K562 (cell line): ENCODE results near the gene TOR1B. TPM values are rescaled to one million over a fixed set of nuclear protein-coding genes. Genes with fewer than 3 reads are reported as not detected.
A peak's percentile ranks its signal among the peaks of the same experiment; 100 is the strongest.

Source experiments
- FOS ChIP-seq: IDR thresholded peaks from 3 replicates; pipeline ENCODE4 v1.6.1; 2011; ENCODE audit not compliant: insufficient read length; ENCODE audit errors: extremely low read depth
- FOXK2 ChIP-seq, 2 experiments: fragments of 450-650 bp; IDR thresholded peaks in 1 of 2; conservative IDR thresholded peaks in 1 of 2; 2 replicates each; pipeline ENCODE4 v1.6.1; 2016; ENCODE audit warnings: low read depth in 2 of 2, mild to moderate bottlenecking in 1 of 2
- FOXP4 ChIP-seq: sonication (generic); formaldehyde crosslinking; IDR thresholded peaks from 2 replicates; pipeline ENCODE4 v1.8.0; 2022; ENCODE audit warnings: mild to moderate bottlenecking, missing genetic modification reagents, borderline replicate concordance
- GTF2A2 ChIP-seq: IDR thresholded peaks from 2 replicates; pipeline ENCODE4 v1.6.1; 2016; ENCODE audit warnings: mild to moderate bottlenecking, missing genetic modification characterization, missing compliant biosample characterization
- ID3 ChIP-seq, 2 experiments: fragments of 250-450 bp in 1 of 2; fragments of 450-650 bp in 1 of 2; sonication (Bioruptor Pico) in 1 of 2; IDR thresholded peaks; 2 replicates each; pipeline versions ENCODE4 v1.6.1 to v1.8.0; 2016 to 2021; ENCODE audit warnings: mild to moderate bottlenecking in 2 of 2, moderate library complexity in 2 of 2, missing compliant biosample characterization in 1 of 2, missing genetic modification characterization in 1 of 2
- KAT2B ChIP-seq: IDR thresholded peaks from one replicate; pipeline ENCODE4 v1.6.1; 2012; ENCODE audit warnings: low read depth, mild to moderate bottlenecking, control low read depth, inconsistent platforms, low read length, moderate library complexity
- KDM5B ChIP-seq: fragments of 200-600 bp; sonication (generic); IDR thresholded peaks from 2 replicates; pipeline ENCODE4 v1.6.1; 2012; ENCODE audit warnings: low read depth, mild to moderate bottlenecking, moderate library complexity, low read length, control low read depth, inconsistent platforms; ENCODE audit not compliant: insufficient replicate concordance
- MAX ChIP-seq: sonication (generic); formaldehyde crosslinking; IDR thresholded peaks from 2 replicates; pipeline ENCODE4 v1.9.0; 2022; ENCODE audit warnings: mild to moderate bottlenecking, missing genetic modification reagents
- MEF2D ChIP-seq: conservative IDR thresholded peaks from 2 replicates; pipeline ENCODE4 v1.6.1; 2016; ENCODE audit warnings: low read depth, missing genetic modification characterization, missing compliant biosample characterization
- MNT ChIP-seq, 2 experiments: fragments of 450-650 bp; conservative IDR thresholded peaks; 2 replicates each; pipeline ENCODE4 v1.6.1; 2017; ENCODE audit warnings: mild to moderate bottlenecking in 2 of 2, moderate library complexity in 2 of 2
- MYBL2 ChIP-seq, 2 experiments: fragments of 450-650 bp in 1 of 2; sonication (generic) in 1 of 2; formaldehyde crosslinking in 1 of 2; IDR thresholded peaks; 2 replicates each; pipeline versions ENCODE4 v1.6.1 to v1.8.1; 2017 to 2022; ENCODE audit warnings: borderline replicate concordance in 1 of 2, inconsistent platforms in 1 of 2, low read depth in 1 of 2, mild to moderate bottlenecking in 1 of 2, missing genetic modification reagents in 1 of 2, moderate library complexity in 1 of 2
- PHF20 ChIP-seq: fragments of 450-650 bp; IDR thresholded peaks from 2 replicates; pipeline ENCODE4 v1.6.1; 2018; ENCODE audit not compliant: partially characterized antibody
- PML ChIP-seq: IDR thresholded peaks from 2 replicates; pipeline ENCODE4 v1.6.1; 2012; ENCODE audit warnings: low read length, inconsistent platforms
- POLR2B ChIP-seq: fragments of 450-650 bp; IDR thresholded peaks from 2 replicates; pipeline ENCODE4 v1.6.1; 2018; ENCODE audit warnings: low read depth; ENCODE audit not compliant: partially characterized antibody
- POLR2G ChIP-seq: fragments of 200-400 bp; formaldehyde crosslinking; IDR thresholded peaks from 2 replicates; pipeline ENCODE4 v1.6.1; 2017; ENCODE audit warnings: low read depth, mild to moderate bottlenecking, antibody characterized with exemption, low read length, moderate library complexity
- SMAD2 ChIP-seq: fragments of 150-350 bp; IDR thresholded peaks from 2 replicates; pipeline ENCODE4 v1.6.1; 2014; ENCODE audit warnings: low read depth, mild to moderate bottlenecking, low read length
- SMARCE1 ChIP-seq: fragments of 450-650 bp; IDR thresholded peaks from 2 replicates; pipeline ENCODE4 v1.7.1; 2016; ENCODE audit warnings: mild to moderate bottlenecking
- TAF1 ChIP-seq: IDR thresholded peaks from 2 replicates; pipeline ENCODE4 v1.6.1; 2011; ENCODE audit warnings: mild to moderate bottlenecking, low read length, moderate library complexity; ENCODE audit not compliant: insufficient read depth, control insufficient read depth, severe bottlenecking; ENCODE audit errors: extremely low read depth
- THAP7 ChIP-seq: fragments of 250-450 bp; sonication (Bioruptor Pico); IDR thresholded peaks from 2 replicates; pipeline ENCODE4 v1.5.0; 2021
- YY1 ChIP-seq, 3 experiments: IDR thresholded peaks; 2 replicates each; pipeline ENCODE4 v1.6.1; 2011; ENCODE audit warnings: low read length in 2 of 3, mild to moderate bottlenecking in 2 of 3, moderate library complexity in 2 of 3, borderline replicate concordance in 1 of 3, control low read depth in 1 of 3, low read depth in 1 of 3; ENCODE audit not compliant: insufficient read depth in 3 of 3, insufficient replicate concordance in 2 of 3, control insufficient read depth in 1 of 3, insufficient read length in 1 of 3; ENCODE audit errors: extremely low read depth in 1 of 3
- ZNF217 ChIP-seq: sonication (generic); formaldehyde crosslinking; IDR thresholded peaks from 2 replicates; pipeline ENCODE4 v1.8.0; 2022; ENCODE audit warnings: mild to moderate bottlenecking, missing genetic modification reagents
- polyA plus RNA-seq, 8 experiments: library from polyadenylated mRNA; depleted of rRNA in 4 of 8; stranded (reverse) in 5 of 8; unstranded in 3 of 8; fragments of >200 nt; fragmentation: Nextera tagmentation in 2 of 8; fragmentation: Illumina TruSeq in 1 of 8; extraction: Ambion mirVana in 2 of 8; extraction: Trizol in 1 of 8; gene quantifications; 2 replicates each; pipeline versions ENCODE4 v1.2.1 to v1.2.3, GENCODE V29; 2011 to 2014; ENCODE audit warnings: inconsistent platforms in 1 of 8, missing spikeins in 1 of 8
- total RNA-seq, 7 experiments: library from RNA; depleted of rRNA in 6 of 7; stranded (reverse); fragments of >200 nt in 6 of 7; fragmentation: Illumina TruSeq in 2 of 7; extraction: Trizol in 2 of 7; gene quantifications; 2 replicates each; pipeline versions ENCODE4 v1.2.1 to v1.2.3, GENCODE V29; 2011 to 2021; ENCODE audit warnings: low replicate concordance in 1 of 7

Gene TOR1B
- total and polyA plus RNA-seq, 9 of the 15 experiments (the other 6 are each of a cell fraction or from before 2014, with no cell fraction given), result 4.2 to 36.5 (median 24.6) TPM

- TF ChIP-seq FOS (no peak), MAX (CRISPR knock-in tag) (peak; percentile 98), MYBL2 (IDR thresholded peaks at IDR 0.05; ENCODE audit: low read depth) (peak; percentile 54; the same call in 1 of the 2 replicates), MYBL2 (CRISPR knock-in tag; IDR thresholded peaks at IDR 0.05; ENCODE audit: borderline replicate concordance) (no peak), SMAD2 (no peak), PHF20 (peak; percentile 96), THAP7 (no peak), TAF1 (peak; percentile 98), FOXK2 (conservative IDR thresholded peaks at IDR 0.05 in 1 of 2, IDR thresholded peaks at IDR 0.05 in 1 of 2; ENCODE audit: low read depth in 2 of 2) (peak; percentile 99 to 100), ID3 (CRISPR knock-in tag; IDR thresholded peaks at IDR 0.05) (no peak), ID3 (tag; IDR thresholded peaks at IDR 0.05) (peak; percentile 94), GTF2A2 (tag) (no peak), FOXP4 (CRISPR knock-in tag) (peak; percentile 84), PML (peak; percentile 81), KAT2B (no peak), MNT (conservative IDR thresholded peaks at IDR 0.05) (peak; percentile 100), YY1 (IDR thresholded peaks at IDR 0.05; ENCODE audit: borderline replicate concordance in 1 of 3, control insufficient read depth in 1 of 3, extremely low read depth in 1 of 3, insufficient read depth in 3 of 3, insufficient read length in 1 of 3, insufficient replicate concordance in 2 of 3, low read depth in 1 of 3, low read length in 2 of 3) (peak; percentile 100), POLR2G (peak; percentile 99), MEF2D (peak; percentile 87), KDM5B (peak; percentile 95), ZNF217 (CRISPR knock-in tag) (no peak; the same call in 1 of the 2 replicates), POLR2B (peak; percentile 86), SMARCE1 (no peak)
Measured at GRCh38 chr9:129823935-129824601, 21.1 kb downstream of the TOR1B start, which contains the start of gene TOR1A (continued).
